ENCODE measurements around the gene NMUR2. TPM values are rescaled to one million over a fixed set of nuclear protein-coding genes. Genes with fewer than 3 reads are reported as not detected.

The NMUR2 gene
- total and polyA plus RNA-seq, 2 of the 8 experiments (the other 6 are each of a cell fraction or from before 2014, with no cell fraction given), result 0.11 TPM; not detected in 1

DNA sequence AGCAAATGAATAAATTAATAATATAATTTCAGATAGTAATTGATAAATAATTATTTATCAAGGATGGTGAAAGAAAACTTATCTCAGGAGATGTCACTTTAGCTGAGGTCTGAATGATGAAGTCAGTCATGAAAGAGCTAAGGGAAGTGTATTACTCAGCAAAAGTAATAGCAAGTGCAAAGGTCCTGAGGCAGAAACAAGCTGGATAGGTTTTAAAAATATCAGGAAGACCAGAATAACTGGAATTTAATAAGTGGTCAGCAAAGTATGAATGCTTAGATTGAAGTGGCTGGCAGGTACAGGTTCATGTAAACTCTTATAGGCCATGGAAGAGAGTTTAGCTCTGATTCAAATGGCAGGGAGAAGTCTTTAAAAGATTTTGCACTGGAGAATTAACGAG, 1.0 kb upstream of the NMUR2 start:
- Histone ChIP-seq H4K5ac (ENCODE audit: insufficient read length, low read depth, low read length) (no peak overlapping the region), H3K4me3 (ENCODE audit: extremely low read depth in 1 of 4, insufficient read depth in 2 of 4, low read depth in 3 of 4, low read length in 4 of 4) (no peak overlapping the region), H3K9me3 (ENCODE audit: insufficient read depth in 2 of 2, low read depth in 1 of 2, low read length in 1 of 2) (no peaks in the 10 kb centered on the region), H2BK12ac (ENCODE audit: low read depth, low read length) (no peak overlapping the region), H3K27ac (ENCODE audit: low read depth, low read length) (no peak overlapping the region), H4K20me1 (replicated peaks in 1 of 2; ENCODE audit: control insufficient read depth in 1 of 2, insufficient read depth in 2 of 2, low read length in 2 of 2) (no peaks in the 10 kb centered on the region), H2AFZ (ENCODE audit: low read length) (no peak overlapping the region), H3K9ac (replicated peaks in 1 of 4; ENCODE audit: extremely low read depth in 1 of 4, low read depth in 3 of 4, low read length in 3 of 4) (no peak overlapping the region), H3K23me2 (ENCODE audit: low read depth, low read length) (no peaks in the 10 kb centered on the region), H3K18ac (ENCODE audit: extremely low read depth, low read length) (no peak overlapping the region), H3K79me2 (ENCODE audit: control insufficient read depth in 1 of 2, insufficient read depth in 2 of 2, low read length in 2 of 2) (no peaks in the 10 kb centered on the region), H2BK5ac (ENCODE audit: low read depth, low read length) (no peak overlapping the region), H4K91ac (replicated peaks; ENCODE audit: insufficient read length, low read length) (no peak overlapping the region), H2BK15ac (ENCODE audit: low read length) (no peak overlapping the region), H4K8ac (ENCODE audit: extremely low read depth, insufficient read depth, low read length) (no peak overlapping the region), H3K23ac (ENCODE audit: insufficient read length) (no peak overlapping the region), H3K4ac (replicated peaks; ENCODE audit: insufficient read length, low read depth, low read length) (no peak overlapping the region), H3K36me3 (ENCODE audit: control insufficient read depth in 2 of 4, insufficient read depth in 4 of 4, low read length in 3 of 4) (no peaks in the 10 kb centered on the region; a peak in 1 of 8 replicates), H3K4me2 (ENCODE audit: insufficient read depth in 1 of 2, low read depth in 2 of 2, low read length in 2 of 2) (no peak overlapping the region), H3K56ac (replicated peaks; ENCODE audit: insufficient read length, low read depth, low read length) (no peak overlapping the region), H3K14ac (ENCODE audit: insufficient read length) (no peak overlapping the region), H3K79me1 (ENCODE audit: low read depth, low read length) (no peaks in the 10 kb centered on the region), H3K27me3 (replicated peaks in 1 of 4; ENCODE audit: control insufficient read depth in 3 of 4, extremely low read depth in 1 of 4, insufficient read depth in 3 of 4, low read length in 3 of 4) (no peaks in the 10 kb centered on the region), H2AK5ac (ENCODE audit: low read depth, low read length) (no peak overlapping the region), H3K4me1 (replicated peaks in 1 of 4; ENCODE audit: control insufficient read depth in 3 of 4, insufficient read depth in 4 of 4, low read length in 3 of 4) (0 out of 7 replicates have a peak, but pooled peaks cover 0 to 2% (median 0%) of the 10 kb centered on the region in 4 experiments), H2BK20ac (ENCODE audit: low read length) (no peak overlapping the region), H2BK120ac (replicated peaks; ENCODE audit: low read depth, low read length) (no peak overlapping the region)
- no peak for DNase-seq (ENCODE audit: low read depth in 1 of 2, low spot score in 2 of 2)
- no peak for FAIRE-seq
- POLR2A ChIA-PET (ENCODE audit: partially characterized antibody), result interaction anchor here (0.9 kb wide), 1 partner anchor 15 kb away, joined by 7 read pairs; no protein-coding TSS in a partner anchor
- TF ChIP-seq KDM1A (IDR thresholded peaks at IDR 0.05; ENCODE audit: borderline replicate concordance, low read length) (peak; percentile 57), RNF2 (IDR thresholded peaks at IDR 0.05; ENCODE audit: borderline replicate concordance, low read depth, low read length, missing control alignments, poor library complexity, severe bottlenecking) (no peak)
- 88% methylated on average over 1 of the region's 1 CpG; no CpG with 5 or more reads in 1 of the 2 experiments for WGBS, 2 experiments (ENCODE audit: extremely low coverage in 1 of 2, insufficient coverage in 1 of 2, insufficient read length in 1 of 2, insufficient replicate concordance in 2 of 2, low coverage in 1 of 2, low lambda C conversion rate in 2 of 2, missing lambda C conversion rate in 1 of 2)
- CTCF ChIA-PET (ENCODE audit: partially characterized antibody), result interaction anchor here (1.0 to 1.1 kb wide), 2 partner anchors 9 to 21 kb away, joined by 3 read pairs; no protein-coding TSS in a partner anchor

Data from H1 (cell line).